GM12892 (cell line): ENCODE data around the gene S100A2.

ENCODE experiments used
- POLR2A ChIP-seq: IDR thresholded peaks from 2 replicates; pipeline ENCODE4 v1.6.1; 2011; ENCODE audit warnings: low read depth, low read length, control low read depth
- POLR2AphosphoS5 ChIP-seq: IDR thresholded peaks from 2 replicates; pipeline ENCODE4 v1.6.1; 2011; ENCODE audit warnings: low read depth, low read length, control low read depth
- TAF1 ChIP-seq: IDR thresholded peaks from 2 replicates; pipeline ENCODE4 v1.6.1; 2011; ENCODE audit warnings: low read depth, mild to moderate bottlenecking, control low read depth, low read length, borderline replicate concordance

GRCh38 chr1:153612111-153612754, 46.6 kb upstream of the S100A2 start:
- TF ChIP-seq POLR2A = no peak
- TF ChIP-seq TAF1 = no peak
- no peak for TF ChIP-seq POLR2AphosphoS5
